GM19023 (cell line): ENCODE results near the gene GOLM1.
"Not testable (repeated sequence)": the region's sequence is repeated elsewhere in the genome, so short reads cannot be mapped to it uniquely, and the experiment has no call there.

Source experiments
- ATAC-seq: cut with Tn5 transposase; IDR thresholded peaks from one replicate; pipeline ENCODE4 v1.9.1; 2021; ENCODE audit warnings: mild to moderate bottlenecking, moderate library complexity; ENCODE audit not compliant: unreplicated experiment

The GOLM1 gene, protein sequence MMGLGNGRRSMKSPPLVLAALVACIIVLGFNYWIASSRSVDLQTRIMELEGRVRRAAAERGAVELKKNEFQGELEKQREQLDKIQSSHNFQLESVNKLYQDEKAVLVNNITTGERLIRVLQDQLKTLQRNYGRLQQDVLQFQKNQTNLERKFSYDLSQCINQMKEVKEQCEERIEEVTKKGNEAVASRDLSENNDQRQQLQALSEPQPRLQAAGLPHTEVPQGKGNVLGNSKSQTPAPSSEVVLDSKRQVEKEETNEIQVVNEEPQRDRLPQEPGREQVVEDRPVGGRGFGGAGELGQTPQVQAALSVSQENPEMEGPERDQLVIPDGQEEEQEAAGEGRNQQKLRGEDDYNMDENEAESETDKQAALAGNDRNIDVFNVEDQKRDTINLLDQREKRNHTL

GRCh38 chr9:86098824-86099700, at the start of gene GOLM1:
GOLM1 (minus strand) TSS chr9:86099558; CDS start chr9:86079320, 20,238 bp downstream.
- peak; percentile 86 for ATAC-seq

GRCh38 chr9:86146671-86147070, 47.3 kb upstream of the GOLM1 start:
- not testable (repeated sequence) for ATAC-seq

- ATAC-seq: not testable (repeated sequence)
Measured at GRCh38 chr9:86145960-86146359, 46.6 kb upstream of the GOLM1 start.

- ATAC-seq: no peak
Measured at GRCh38 chr9:86142973-86143372, 43.6 kb upstream of the GOLM1 start.

- no peak for ATAC-seq
Measured at GRCh38 chr9:86141843-86142242, 42.5 kb upstream of the GOLM1 start.

GRCh38 chr9:86135371-86135770, 36.0 kb upstream of the GOLM1 start:
- no peak for ATAC-seq

DNA sequence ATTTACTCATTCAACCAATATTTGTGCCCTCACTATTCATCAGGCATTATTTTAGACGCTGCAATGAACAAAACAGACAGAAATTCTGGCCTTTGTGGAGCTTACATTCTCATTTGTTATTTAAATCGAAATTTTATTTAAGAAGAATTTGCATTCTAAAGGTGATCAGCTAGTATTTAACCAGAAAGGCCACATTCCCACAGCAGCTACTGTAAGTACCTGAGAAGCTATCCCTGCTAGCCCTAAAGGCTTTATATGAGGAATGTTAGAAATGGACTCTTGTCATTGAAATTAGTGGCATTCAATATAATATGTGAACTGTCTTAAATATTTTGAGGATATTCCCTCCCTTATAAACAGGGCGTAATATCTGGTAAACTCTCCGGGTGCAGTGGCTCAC, 35.0 kb upstream of the GOLM1 start:
- ATAC-seq: no peak

DNA sequence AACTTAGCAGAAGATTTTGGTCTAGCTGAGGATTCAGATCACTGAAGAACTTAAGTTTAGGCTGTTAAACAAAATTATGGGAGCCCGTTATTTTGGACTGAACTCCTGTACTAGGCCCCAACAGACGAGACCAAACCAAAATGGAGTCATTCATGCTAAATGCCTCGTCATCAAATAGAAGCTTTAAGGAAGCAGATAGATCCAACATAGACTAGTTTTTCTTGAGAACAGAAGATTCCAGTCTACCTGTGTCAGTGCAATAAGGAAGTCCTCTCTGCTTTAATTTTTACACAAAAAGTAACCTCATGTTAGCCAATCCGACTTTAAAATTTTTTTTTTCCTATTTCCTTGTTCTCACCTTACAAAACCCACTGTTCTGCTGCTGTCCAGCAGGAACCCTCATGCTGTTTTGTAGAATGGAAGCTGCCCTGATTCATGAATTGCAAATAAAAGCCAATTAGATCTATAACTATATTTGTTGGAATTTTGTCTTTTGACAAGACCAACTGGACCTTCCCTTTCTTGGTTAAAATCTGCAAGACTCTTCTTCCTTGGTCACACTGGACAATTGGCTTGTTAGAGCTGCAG, 29.0 kb upstream of the GOLM1 start:
- ATAC-seq: no peak

- no peak for ATAC-seq
Measured at GRCh38 chr9:86126998-86127972, 27.9 kb upstream of the GOLM1 start.

DNA sequence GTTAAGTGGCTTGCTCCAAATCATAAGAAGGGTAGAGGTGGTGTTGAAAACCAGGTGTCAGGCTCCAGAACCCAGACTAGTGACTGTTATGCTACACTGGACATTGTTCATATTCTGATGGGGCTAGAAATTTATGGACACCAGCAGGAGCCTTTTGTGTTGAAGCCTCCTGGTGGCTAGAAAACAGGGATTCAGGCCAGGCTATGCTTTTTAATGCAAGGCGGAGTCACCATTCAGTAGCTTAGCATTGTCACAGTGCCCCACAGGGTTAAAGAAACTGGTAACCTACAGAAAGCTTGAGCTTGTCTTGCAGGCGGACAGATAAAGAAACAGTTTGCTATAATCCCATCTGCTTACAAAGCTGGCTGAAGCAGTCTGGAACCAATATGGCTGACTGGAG, 23.0 kb upstream of the GOLM1 start:
- ATAC-seq: no peak

DNA sequence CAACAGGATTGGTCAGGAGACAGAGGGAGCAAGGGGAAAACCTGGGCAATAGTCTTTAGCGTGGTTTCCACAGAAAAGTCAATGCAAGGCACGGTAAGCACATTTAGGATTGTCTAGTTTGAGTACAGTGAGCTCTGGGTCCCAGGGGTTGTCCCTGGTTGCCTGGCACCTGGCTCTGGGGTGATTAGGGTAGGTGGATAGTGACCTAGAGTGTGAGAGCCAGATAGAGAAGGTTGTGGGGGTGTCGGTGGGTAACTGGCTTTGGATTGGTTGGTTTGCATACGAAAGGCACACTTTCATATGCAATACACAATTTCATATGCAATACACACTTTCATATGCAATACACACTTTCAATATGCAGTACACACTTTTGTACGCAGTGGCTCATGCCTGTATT, 20.1 kb upstream of the GOLM1 start:
- ATAC-seq: no peak

- ATAC-seq: no peak
Measured at GRCh38 chr9:86116425-86116824, 17.1 kb upstream of the GOLM1 start.

- no peak for ATAC-seq
Measured at GRCh38 chr9:86115886-86116285, 16.5 kb upstream of the GOLM1 start.

- ATAC-seq: no peak
Measured at GRCh38 chr9:86112057-86112456, 12.7 kb upstream of the GOLM1 start.

- ATAC-seq: no peak
Measured at GRCh38 chr9:86102626-86103025, 3.3 kb upstream of the GOLM1 start.

DNA sequence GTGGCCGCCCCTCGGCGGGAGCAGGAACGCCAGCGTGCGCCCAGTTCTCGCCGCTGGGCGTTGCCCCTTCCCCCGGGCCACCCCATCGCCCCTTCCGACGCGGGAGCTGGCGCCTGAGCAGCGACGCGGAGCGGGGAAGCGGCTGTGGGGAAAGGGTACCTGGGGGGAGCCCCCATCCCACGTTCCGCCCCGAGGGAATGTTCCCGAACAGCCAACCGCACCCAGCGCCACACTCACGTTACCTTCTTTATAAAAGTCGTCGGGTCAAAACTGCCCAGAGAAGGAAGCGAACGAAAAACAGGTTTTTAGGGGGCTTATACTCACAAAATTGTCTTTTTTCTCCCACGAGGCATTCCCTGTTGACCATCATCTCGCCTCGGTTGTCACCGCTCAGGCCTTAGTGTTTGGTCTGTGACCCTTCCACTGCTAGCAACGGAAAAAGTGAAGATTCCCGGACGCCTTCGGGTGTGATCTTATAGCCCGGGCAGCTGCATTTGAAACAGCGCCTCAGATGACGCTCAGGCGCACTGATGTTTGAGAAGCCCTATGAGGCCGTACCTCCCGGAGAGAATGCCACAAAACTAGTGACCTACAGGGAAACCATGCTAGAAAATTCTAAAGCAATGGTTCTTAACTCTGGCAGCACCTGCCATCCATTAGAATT, 475 bp upstream of the GOLM1 start:
- ATAC-seq: no peak

- ATAC-seq: no peak
Measured at GRCh38 chr9:86097510-86098224, 1.7 kb downstream of the GOLM1 start.

DNA sequence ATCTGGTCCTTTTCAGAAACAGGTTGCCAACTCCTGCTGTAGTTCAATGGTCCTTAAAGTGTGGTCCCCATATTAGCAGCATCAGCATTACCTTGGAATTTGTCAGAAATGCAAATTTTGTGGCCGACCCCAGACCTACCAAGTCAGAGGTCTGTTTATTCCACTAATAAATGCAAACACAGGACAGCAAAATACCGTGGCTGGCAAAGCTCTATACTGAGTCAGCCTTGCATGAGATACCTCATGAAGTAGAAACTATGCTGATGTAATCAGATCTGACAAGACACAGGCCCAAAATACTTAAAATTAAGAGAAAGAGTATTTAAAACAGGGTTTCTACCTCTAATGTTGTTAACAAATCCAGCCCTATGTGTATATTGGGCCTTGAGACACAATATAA, 3.0 kb downstream of the GOLM1 start:
- ATAC-seq: no peak
